ENCODE results near the gene MMD.

DNA sequence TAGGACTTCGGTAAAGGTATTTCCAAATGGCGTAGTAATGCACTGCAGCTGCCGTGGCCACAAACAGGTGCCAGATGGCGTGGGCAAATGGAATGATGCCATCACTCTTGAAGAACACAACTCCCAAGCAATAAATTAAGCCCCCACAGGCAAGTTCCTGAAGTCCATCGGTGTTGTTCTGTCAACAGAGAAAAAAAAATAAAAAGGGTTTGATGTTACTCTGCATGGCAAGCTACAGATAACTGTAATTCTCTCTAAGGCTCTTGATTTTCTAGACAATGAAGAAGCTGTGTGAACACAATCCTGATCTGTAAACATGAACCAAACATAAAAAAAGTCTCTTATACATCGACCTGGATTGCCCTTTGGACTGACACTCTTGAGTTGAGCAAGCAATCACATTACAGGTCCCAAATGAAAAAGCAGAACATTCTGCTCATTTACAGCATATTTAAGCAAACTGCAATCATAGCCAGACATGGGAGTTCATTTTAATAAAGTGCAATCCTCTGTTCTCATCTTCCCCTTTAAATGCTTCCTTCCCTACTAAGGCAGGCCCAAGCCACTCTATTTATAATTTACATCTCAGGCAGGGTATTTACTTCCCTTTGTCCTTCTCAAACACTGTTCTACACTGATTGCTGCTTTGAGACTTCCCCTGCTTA, 27.1 kb downstream of the MMD start:
- TF ChIP-seq ELF4 (IDR thresholded peaks at IDR 0.05) = no peak
- TF ChIP-seq ZNF384 (IDR thresholded peaks at IDR 0.05) = no peak
- TF ChIP-seq LEF1 (IDR thresholded peaks at IDR 0.05; ENCODE audit: borderline replicate concordance) = no peak
- no peak for TF ChIP-seq BHLHE40 (IDR thresholded peaks at IDR 0.05; ENCODE audit: borderline replicate concordance)
- TF ChIP-seq L3MBTL2 (conservative IDR thresholded peaks at IDR 0.05) = no peak
- no peak for TF ChIP-seq FOXA1 (IDR thresholded peaks at IDR 0.05)
- no peak for TF ChIP-seq TARDBP (IDR thresholded peaks at IDR 0.05)
